GM18505 (cell line): Measurements from ENCODE around the gene MAGEB4.

Experiments
- ATAC-seq: cut with Tn5 transposase; IDR thresholded peaks from one replicate; pipeline ENCODE4 v1.9.1; 2021; ENCODE audit not compliant: unreplicated experiment
- POLR2A ChIP-seq: IDR thresholded peaks from 4 replicates; pipeline ENCODE4 v1.6.1; 2011; ENCODE audit warnings: borderline replicate concordance; ENCODE audit not compliant: insufficient read depth, insufficient read length; ENCODE audit errors: extremely low read depth

Gene MAGEB4

GRCh38 chrX:30259927-30260326 lies 18.1 kb downstream of the MAGEB4 start:
- no peak for ATAC-seq
- no peak for TF ChIP-seq POLR2A

DNA sequence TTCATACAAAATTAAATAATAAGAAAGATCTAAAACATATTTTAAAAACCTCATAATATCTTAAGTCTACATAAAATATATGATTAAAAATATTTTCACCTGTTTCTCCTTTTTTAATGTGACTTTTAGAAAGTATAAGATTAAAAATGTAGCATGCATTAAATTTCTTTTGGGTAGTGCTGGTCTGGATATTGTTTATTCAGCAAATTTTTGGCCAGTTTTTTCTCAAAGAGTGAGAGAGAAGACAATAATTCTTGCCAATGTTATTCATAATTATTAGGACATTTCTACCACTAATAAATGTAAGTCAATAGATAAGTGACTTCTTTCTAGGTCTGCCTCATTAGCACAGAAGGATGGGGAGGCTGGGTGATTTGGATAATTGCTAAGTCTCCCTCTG lies 19.2 kb downstream of the MAGEB4 start:
- no peak for ATAC-seq
- no peak for TF ChIP-seq POLR2A

- no peak for ATAC-seq
- no peak for TF ChIP-seq POLR2A
Observed at GRCh38 chrX:30262763-30263162, 21.0 kb downstream of the MAGEB4 start.

- no peak for TF ChIP-seq POLR2A
- no peak for ATAC-seq
Observed at GRCh38 chrX:30270639-30271038, 28.8 kb downstream of the MAGEB4 start.

DNA sequence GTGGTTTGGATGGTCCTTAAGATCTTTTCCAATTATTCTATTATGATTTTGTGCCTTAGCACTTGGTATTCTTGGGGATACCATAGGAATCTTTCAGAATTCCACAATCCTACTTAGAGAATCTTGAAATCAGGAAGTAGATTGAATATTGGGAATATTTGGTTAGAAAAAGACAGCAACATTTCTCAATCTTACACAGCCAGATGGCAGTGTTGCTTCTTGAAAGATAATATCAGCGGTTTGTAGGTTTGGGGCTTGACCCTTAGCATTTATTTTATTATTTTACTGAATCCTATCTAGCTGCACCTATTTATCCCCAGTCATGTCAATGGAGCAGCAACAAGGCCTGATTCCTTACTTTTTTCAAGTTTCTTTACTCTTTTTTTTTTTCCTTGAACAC lies 33.7 kb downstream of the MAGEB4 start:
- no peak for ATAC-seq
- TF ChIP-seq POLR2A = no peak

DNA sequence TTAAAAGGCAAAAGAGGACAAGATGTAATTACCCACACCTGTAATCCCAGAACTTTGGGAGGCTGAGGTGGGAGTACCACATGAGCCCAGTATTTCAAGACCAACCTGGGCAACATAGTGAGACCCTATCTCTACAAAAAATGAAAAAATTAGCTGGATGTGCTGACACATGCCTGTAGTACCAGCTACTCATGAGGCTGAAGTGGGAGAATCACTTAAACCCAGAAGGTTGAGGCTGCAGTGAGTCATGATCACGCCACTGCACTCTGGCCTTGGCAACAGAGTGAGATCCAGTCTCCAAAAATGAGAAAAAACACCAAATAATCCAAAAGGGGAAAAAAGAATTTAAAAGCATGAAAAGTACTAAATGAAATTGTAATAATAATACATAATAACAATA lies 36.6 kb downstream of the MAGEB4 start:
- TF ChIP-seq POLR2A = no peak
- no peak for ATAC-seq

DNA sequence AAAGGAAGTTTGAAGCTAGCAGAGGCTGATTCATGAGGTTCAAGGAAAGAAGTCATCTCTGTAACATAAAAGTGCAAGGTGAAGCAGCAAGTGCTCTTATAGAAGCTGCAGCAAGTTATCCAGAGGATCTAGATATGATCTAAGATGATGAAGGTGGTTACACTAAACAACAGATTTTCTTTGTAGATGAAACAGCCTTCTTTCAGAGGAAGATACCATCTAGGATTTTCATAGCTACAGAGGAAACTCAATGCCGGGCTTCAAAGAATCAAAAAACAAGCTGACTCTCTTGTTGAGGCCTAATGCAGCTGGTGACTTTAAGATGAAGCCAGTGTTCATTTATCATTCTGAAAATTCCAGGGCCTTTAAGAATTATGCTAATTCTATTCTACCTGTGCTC lies 38.6 kb downstream of the MAGEB4 start:
- TF ChIP-seq POLR2A = no peak
- no peak for ATAC-seq

DNA sequence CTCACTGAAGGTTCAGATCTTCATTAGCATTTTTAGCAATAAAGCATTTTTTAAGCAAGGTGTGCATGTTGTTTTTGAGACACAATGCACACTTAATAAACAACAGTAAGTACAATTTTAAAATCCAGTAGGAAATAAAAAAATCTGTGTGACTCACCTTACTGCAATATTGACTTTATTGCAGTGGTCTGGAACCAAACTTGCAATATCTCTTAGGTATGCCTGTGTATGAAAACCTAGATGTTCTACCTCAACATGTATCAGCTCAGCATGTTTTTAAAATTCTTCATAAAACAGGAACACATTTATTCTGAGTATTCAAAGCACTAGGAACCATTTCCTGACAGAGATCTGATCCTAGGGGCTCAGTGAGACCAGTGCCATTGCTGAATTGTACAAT lies 40.7 kb downstream of the MAGEB4 start:
- TF ChIP-seq POLR2A = no peak
- no peak for ATAC-seq

DNA sequence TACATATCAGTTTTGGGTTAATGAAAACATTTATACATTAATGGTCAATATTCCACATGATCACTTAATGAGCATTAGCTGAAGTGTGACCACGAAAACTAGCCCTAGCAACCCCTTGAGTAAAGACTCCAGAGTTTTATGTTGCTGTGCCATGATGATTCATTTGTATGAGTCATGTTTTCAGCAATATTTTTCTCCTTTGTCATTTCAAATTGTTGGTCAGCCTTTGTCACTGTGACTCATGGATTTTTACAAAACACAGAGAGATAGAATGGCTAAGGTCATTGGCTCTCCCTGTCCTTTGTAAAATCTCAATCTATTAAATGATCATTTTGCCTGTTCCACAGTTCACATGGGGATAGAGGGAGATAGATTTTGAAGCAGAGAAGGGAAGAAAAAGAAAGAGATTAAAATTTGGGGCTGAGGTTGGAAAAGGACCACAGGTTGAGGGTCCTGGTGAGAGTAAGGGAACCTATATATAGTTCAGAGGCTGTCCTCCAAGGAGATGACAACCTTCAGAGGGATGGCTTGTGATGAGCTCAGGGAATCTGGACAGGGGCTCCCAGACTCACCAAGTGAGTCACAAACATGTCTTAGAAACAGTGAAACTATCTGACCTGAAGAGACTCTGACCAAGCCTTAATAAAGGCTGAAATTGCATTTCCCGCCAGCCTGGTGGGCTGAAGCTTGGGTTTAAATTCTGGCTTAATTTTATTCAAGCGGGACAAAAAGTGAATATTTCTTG lies 41.8 kb downstream of the MAGEB4 start:
- TF ChIP-seq POLR2A = no peak
- ATAC-seq = no peak
